Measurements from ENCODE around the gene SEC16A.

- TF ChIP-seq, protein P1, sequence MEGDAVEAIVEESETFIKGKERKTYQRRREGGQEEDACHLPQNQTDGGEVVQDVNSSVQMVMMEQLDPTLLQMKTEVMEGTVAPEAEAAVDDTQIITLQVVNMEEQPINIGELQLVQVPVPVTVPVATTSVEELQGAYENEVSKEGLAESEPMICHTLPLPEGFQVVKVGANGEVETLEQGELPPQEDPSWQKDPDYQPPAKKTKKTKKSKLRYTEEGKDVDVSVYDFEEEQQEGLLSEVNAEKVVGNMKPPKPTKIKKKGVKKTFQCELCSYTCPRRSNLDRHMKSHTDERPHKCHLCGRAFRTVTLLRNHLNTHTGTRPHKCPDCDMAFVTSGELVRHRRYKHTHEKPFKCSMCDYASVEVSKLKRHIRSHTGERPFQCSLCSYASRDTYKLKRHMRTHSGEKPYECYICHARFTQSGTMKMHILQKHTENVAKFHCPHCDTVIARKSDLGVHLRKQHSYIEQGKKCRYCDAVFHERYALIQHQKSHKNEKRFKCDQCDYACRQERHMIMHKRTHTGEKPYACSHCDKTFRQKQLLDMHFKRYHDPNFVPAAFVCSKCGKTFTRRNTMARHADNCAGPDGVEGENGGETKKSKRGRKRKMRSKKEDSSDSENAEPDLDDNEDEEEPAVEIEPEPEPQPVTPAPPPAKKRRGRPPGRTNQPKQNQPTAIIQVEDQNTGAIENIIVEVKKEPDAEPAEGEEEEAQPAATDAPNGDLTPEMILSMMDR (IDR thresholded peaks at IDR 0.05) = no peak
- TF ChIP-seq POLR2A (IDR thresholded peaks at IDR 0.05) = no peak
- no peak for TF ChIP-seq EP300 (IDR thresholded peaks at IDR 0.05)
- TF ChIP-seq POLR2AphosphoS5 (IDR thresholded peaks at IDR 0.05) = no peak
These were observed 17.4 kb upstream of the SEC16A start for GRCh38 chr9:136499935-136500910.

Measured in suprapubic skin (tissue), 4 donors.